Measurements from ENCODE around the gene RGS6.

Gene RGS6

DNA sequence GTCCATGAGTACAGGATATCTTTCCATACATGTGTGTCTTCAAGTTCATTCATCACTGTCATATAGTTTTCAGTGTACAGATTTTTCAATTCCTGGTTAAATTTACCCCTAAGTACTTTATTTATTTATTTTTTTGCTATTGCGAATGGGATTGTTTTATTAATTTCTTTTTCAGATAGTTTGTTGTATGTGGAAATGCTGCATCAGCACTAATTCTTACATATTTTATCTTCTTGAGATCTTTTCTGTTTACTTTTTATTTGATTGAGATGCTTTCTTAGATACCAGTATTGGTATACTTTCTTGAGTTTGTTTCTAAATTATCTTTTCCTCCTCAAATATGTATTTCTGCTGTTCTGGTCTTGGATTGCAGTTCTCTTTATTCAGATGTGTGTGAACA lies 148.9 kb downstream of the RGS6 start:
- DNase-seq (ENCODE audit: low read depth), result no peak

GRCh38 chr14:72084935-72085334 lies 152.7 kb downstream of the RGS6 start:
- no peak for DNase-seq (ENCODE audit: low read depth)

DNA sequence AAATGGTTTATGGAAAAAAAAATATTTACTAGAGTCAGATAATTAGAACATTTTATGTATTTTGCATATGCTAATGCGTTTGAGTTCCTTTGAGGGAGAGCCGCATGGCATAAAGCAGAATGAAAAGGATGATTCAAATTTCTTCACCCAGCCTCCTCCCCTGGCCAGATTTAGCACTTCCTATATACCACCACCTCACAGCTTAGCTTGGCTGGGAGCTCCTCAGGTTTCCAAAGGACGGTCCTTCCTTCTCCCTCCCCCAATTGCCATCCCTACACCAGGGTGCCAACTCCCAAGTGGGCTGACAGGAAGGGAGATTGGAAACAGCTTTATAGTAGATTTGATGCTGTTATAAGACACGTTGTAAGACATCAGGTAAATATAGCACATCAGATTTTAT lies 157.4 kb downstream of the RGS6 start:
- no peak for DNase-seq (ENCODE audit: low read depth)

DNA sequence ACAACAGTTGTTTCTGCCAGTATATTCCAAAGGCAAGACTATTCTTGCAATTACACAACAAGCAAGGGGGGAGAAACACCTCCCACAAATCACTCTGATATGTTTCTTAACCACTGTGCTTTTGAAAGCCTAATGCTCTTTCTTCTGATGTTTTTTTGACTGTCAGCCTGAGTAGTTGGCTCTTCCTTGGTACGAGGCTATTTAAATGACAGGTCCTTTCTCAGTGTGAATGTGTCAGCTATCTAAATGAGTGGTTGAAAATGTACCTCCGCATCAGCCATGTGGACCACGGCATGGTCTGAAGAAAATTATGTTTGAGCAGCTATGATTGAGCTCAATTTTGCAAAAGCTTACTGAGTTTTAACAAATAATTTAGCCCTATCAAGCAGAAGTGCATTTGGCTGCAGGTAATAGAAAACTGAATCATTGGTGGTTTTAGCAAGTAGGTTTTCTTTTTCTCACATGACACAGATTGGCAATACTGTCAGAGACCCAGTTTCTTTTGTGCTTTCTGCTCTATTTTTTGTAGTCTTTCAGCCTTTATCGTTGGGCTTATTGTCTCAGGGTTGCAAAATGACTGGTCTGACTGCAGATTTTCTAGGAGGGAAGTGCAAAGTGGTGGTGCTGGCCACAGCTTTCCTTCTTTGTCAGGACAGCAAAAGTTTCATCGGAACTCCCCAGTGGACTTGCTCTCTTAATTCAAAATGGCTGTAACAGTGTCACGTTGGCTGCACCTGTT lies 162.8 kb downstream of the RGS6 start:
- no peak for DNase-seq (ENCODE audit: low read depth)

DNA sequence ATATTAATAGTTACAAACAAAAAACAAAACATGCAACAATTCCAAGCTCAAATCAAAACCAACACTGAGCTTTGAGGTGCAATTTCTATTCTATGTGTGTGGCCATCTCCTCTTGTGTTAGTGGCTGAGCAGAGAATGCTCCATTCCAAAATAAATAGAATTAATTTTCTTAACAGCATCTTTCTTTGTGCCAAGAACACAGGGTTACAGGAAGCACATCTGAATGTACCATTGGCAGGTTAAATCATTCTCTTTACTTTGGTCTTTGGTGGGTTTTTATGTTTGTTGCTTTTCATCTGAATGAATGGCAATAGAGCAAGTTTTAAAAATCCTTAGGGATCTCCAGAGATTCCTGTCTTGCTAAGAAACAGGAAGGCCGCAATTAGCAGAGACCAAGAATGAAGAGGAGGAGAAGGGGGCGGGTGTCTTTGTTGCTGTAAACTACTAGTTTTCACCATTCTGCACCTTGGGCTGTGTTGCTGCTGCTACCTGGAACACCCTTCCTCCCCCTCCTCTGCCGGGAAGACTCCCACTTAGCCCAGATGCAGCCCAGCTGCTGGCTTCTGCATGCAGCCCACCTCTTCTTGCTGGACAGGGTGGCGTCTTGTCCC lies 165.0 kb downstream of the RGS6 start:
- no peak for DNase-seq (ENCODE audit: low read depth)

DNA sequence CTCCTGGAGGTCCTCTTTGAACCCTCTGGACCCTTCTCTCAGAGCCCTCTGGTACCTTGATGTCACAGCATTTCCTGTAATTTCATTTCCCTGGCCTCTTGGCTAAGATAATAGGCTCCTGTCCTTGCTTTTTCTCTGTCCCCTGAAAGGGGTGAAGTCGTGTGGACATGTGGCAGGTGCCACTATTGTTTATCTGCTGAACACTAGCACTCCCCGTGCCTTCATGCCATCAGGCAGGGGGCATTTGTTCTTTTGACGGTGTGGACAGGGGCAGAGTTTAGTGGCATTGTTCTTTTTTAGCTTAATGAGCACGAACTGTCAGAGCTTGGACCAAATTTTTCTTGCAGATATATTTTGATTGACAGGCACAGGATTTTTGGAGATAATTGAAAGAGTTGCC lies 166.0 kb downstream of the RGS6 start:
- DNase-seq (ENCODE audit: low read depth), result no peak

- no peak for DNase-seq (ENCODE audit: low read depth)
Measured at GRCh38 chr14:72099566-72099965, 167.3 kb downstream of the RGS6 start.

- DNase-seq (ENCODE audit: low read depth), result no peak
Measured at GRCh38 chr14:72104011-72104613, 171.9 kb downstream of the RGS6 start.

GRCh38 chr14:72111911-72112310 lies 179.7 kb downstream of the RGS6 start:
- DNase-seq (ENCODE audit: low read depth), result no peak

DNA sequence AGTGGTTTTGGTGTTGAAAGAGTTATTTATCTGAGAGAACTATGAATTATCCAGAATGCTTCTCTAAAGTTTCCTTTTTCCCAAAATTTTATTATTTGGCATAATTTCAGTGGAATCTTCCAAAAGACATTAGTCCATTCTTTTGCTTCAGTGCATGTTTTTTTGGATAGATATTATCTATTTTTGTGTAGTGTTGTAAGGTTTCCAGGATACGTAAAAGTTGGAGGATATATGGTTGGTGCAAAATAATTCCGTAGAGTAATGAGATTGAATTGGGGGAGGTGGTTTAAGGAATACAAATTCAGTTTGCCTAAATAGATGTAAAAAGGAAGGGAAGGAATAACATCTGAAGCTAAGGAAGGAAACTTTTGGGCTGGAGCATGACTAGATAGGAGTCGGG lies 186.6 kb downstream of the RGS6 start:
- no peak for DNase-seq (ENCODE audit: low read depth)

DNA sequence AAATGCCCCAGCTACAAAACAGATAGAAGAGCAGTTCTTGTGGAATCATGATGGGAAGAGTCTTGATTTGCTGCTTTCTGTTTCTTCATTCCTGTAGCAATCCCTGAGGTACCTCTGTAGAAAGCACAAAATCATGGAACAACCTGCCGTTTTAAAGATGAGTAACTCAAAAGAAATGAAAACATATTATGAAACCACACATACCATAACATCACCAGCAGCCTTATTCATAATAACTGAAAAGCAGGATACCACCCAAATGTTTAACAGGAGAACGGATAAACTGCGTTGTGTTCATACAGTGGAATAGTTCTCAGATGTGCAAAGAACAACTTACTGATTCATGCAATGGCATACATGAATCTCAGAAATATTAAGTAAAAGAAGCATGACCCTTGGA lies 188.1 kb downstream of the RGS6 start:
- DNase-seq (ENCODE audit: low read depth), result no peak

- no peak for DNase-seq (ENCODE audit: low read depth)
Measured at GRCh38 chr14:72123755-72124154, 191.5 kb downstream of the RGS6 start.

GRCh38 chr14:72124171-72124570 lies 191.9 kb downstream of the RGS6 start:
- DNase-seq (ENCODE audit: low read depth), result no peak

- no peak for DNase-seq (ENCODE audit: low read depth)
Measured at GRCh38 chr14:72126091-72126490, 193.9 kb downstream of the RGS6 start.

DNA sequence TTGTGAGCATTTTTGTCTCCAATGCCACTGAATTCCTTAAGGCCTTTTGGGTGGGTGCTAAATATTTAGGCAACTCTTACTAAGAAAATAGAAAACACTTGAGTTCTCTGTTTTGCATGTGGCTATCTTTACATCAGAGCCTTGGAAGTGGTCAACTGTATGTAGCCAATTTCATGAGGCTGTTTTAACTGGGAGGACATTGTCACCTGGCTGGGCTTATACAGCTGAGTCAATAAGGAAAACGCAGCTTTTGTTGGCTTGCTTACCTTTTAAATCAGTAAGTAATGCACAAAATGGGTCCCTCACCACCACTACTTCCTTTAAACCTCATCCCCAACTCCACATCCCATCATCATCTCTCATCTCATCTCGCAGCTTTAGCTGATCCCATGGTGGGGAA lies 194.3 kb downstream of the RGS6 start:
- DNase-seq (ENCODE audit: low read depth), result no peak

DNA sequence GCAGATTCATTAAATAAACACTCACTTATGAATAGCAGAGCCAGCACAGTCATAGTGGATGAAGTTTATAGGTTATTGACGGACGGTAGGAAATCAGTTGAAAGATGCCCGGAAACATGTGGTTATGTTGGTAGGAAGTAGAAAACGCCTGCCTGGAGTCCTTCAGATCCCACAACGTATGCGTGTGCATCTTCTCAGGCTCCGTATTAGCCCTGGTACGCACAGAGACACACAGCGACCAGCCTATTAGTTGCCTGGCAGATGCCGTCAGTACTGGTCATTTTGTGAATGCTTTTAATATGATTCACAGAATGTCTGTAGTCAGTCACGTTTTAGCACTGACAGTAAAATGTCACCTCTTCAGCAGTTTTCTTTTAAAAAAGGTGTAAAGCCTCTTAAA lies 196.4 kb downstream of the RGS6 start:
- DNase-seq (ENCODE audit: low read depth), result no peak

DNA sequence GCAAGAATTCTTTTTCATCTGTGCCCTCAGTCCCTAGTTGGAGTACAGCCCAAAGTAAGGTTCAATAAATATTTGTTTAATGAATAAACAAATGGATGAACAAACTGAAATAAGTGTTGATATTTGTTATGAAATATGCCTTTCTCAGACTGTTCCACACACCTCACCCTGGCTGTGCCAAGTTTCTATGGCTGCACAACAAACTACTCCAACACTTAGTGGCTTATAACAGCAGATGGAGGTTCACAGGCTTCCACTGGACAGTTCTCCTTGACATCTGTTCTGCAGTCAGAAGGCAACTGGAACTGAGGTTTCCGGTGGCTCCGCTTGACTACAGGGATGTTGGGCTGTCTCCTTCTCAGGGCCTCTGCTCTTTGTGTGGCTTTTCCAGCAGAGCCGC lies 197.1 kb downstream of the RGS6 start:
- DNase-seq (ENCODE audit: low read depth), result no peak

DNA sequence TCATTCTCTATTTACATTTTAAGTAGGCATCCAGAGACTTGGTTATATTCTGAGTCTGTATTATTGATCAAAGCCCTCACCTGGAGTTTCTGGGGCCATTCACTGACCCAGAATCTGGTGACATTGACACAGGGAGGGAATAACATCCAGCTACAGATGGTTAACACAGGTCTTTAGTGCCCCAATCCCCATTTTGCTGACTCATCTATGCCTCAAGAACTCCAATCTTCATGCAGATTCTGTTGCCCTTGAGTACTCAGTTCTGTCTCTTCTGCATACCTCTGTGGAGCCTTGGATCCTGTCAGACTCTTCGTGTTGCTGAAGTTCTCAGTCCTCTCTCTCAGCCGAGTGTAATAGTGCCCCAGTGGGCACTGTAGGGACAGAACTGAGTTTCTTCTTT lies 208.9 kb downstream of the RGS6 start:
- DNase-seq (ENCODE audit: low read depth), result no peak

DNA sequence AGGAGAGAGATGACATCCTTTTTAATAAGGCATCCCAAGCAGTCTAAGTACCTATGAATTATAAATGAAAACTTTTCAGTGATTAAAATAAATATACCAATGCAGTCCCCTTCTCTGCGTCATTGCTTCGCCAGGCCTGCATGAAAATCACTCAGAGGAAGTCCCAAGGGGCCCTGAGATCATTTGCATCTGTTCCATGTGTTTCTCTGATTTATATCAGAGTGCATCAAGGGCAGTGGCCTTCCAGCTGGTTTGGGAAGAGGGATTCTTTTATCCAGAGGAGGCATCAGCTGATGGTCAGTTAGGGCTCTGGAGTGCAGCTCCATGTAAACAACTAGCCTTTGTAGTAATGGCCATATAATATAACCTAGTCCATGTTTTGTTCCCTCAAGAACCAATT lies 210.1 kb downstream of the RGS6 start:
- no peak for DNase-seq (ENCODE audit: low read depth)

- no peak for DNase-seq (ENCODE audit: low read depth)
Measured at GRCh38 chr14:72146241-72146640, 214.0 kb downstream of the RGS6 start.

GRCh38 chr14:72154645-72155378 lies 222.6 kb downstream of the RGS6 start:
- DNase-seq (ENCODE audit: low read depth), result no peak

DNA sequence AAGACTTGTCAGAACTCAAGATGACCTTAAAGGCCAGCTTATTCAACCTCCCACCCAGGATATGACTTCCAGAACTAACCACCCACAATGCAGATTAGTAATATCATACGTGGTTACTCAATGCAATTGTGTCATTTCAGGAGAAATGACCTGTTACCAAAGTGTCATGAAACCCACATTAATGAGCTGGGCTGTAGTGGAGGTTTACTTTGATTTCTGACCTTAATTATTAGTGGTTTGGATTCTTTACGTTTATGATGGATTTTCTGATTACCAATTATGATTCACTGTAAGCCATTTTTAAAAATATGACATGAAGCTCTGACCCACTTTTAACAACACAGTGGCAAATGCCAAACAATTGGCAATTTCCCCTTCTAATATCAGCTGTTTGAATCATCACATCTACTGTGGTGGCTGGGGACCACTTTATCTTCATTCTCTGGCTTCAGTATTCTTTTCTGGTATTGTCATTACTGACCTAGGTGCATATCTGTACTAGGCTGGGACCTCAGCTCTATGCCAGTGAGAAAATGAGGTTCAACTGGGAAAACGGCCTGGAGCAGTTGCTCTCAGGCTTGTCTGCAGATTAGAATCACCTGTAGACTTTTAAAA lies 223.3 kb downstream of the RGS6 start:
- DNase-seq (ENCODE audit: low read depth), result no peak
